ENCODE results near the gene EEFSEC.
"Not testable (repeated sequence)": the region's sequence is repeated elsewhere in the genome, so short reads cannot be mapped to it uniquely, and the experiment has no call there.

The EEFSEC gene

GRCh38 chr3:128154354-128154753 lies 1.1 kb downstream of the EEFSEC start:
- DNase-seq: not testable (repeated sequence)

DNA sequence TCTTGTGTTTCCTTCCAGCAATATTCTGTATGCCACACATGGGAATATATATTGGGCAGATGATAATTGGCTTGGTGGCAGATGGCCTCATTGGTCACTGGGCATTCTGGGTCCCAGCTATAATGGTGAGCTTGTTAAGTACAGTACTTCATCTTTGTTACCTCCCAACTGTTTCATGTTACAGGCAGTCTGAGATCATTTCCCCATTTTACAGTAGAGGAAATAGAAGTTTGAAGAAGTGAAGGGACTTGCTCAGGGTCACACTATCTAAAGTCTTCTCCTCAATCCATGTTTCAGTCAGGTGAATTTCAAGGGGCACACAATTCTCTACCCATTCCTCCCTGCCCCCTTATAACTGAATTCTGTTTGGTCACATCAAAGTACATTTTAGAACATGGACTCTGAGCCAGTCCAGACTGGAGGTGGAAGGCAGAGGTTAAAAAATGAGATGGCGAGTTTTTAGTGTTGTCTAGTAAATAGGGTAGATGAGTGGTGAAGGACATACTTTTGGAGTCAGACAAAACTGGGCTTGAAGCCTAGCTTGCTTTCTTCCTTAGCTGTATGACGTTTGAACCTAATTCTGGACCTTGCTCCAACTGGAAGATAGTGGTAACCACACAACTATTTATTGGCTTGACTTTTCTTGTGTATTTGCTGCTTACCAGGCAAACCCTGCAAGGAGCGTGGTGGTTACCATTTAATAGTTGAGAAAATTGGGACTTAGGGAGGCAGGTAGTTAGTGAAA lies 2.5 kb downstream of the EEFSEC start:
- DNase-seq: no peak

GRCh38 chr3:128160661-128161060 lies 7.4 kb downstream of the EEFSEC start:
- DNase-seq: no peak

DNA sequence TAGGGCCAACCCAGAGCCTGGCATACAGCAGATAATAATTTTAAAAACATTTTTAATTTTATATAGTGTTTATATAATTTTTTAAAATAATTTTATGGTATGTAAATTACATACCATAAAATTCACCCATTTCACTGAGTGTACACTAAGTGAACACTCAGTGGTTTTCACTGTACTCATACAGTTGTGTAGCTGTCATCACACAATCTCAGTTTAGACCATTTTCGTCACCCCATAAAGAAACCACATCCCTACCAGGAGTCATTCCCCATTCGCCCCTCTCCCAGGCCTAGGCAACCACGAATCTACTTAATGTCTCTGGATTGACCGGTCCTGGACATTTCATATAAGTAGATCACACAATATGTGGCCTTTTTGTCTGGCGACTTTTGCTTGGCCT lies 10.2 kb downstream of the EEFSEC start:
- DNase-seq: no peak

- DNase-seq: no peak
Measured at GRCh38 chr3:128166971-128167453, 13.7 kb downstream of the EEFSEC start.

DNA sequence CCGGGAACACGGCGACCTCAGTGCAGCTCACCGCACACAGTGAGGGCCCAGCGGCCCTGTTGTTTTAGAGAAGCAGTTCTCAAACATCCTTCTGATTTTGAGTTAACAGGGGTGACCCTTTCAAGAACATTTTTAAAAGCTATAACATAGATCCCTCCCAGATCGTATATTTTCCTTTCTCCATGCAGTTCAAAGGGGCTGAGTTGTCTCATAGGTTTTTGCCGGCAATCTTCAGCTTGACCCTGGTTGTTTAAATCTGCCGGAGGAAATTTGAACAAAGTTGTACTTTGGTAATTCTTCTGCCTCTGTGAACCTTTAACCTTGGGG lies 14.3 kb downstream of the EEFSEC start:
- DNase-seq: no peak

GRCh38 chr3:128167973-128168674 lies 14.8 kb downstream of the EEFSEC start:
- peak; percentile 24 for DNase-seq

- no peak for DNase-seq
Measured at GRCh38 chr3:128168836-128169235, 15.6 kb downstream of the EEFSEC start.

GRCh38 chr3:128170866-128171516 lies 17.7 kb downstream of the EEFSEC start:
- peak; percentile 85 for DNase-seq

DNA sequence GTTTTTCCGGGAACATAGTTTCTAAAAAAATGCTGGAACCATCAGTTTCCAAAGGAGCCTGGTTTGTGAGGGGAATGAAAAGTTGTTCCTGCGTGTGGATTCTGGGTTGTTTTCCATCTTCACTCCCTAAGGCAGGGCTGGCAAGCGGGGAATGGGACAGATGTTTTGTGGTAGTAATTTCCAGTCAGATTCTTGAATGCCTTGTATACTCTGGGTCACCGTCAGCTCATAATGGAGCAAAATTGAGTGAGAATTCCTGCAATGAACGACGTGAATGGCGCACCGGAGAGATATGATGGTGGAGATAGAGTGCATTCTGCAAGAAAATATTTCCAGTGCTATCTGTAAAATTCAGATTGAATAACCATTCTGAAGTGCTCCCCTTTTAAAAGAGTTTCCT lies 19.9 kb downstream of the EEFSEC start:
- no peak for DNase-seq

GRCh38 chr3:128173849-128174248 lies 20.6 kb downstream of the EEFSEC start:
- no peak for DNase-seq

DNA sequence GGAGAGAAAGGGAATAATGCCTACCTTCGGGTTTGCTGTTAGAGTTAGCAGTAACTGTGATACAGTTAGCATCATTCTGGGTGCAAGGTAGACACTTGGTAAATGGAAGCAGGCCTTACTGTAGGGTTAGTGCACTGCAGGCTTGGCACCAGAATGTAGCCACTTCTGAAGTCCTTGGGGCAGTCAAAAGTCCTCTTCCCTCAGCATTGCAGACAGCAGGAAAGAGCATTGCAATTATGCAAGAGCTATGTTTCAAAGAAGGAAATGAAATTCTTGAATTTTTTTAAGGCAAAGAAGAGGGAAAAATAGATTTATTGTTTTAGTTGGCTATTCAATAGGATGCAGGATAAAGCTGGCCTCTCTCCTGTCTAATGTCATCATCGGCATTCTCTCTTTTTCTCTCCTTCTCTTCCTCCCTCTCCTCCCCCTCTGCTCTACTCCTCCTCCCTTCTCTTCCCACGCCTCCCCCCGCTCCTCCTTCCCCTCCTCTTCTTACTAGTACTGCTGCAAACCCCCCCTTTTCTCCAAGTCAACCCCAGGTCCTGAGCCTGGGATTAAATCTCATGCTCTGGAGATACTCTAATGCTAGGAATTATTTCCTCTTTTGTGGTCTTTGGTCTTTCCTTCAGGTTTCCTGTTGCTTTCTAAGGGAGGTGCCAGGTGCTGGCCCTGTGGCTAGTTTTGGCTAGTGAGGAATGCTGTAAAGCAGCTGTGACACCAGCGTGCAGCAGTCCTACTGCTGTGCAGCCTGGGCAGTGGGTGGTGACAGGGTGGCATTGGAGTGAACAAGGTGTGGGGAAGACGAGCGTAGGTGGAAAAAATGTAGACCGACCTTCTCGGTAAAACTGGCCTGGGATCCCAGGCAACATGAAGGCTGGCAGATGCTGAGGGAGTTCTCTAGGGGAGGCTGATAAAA lies 21.7 kb downstream of the EEFSEC start:
- no peak for DNase-seq

GRCh38 chr3:128175768-128176167 lies 22.5 kb downstream of the EEFSEC start:
- no peak for DNase-seq

DNA sequence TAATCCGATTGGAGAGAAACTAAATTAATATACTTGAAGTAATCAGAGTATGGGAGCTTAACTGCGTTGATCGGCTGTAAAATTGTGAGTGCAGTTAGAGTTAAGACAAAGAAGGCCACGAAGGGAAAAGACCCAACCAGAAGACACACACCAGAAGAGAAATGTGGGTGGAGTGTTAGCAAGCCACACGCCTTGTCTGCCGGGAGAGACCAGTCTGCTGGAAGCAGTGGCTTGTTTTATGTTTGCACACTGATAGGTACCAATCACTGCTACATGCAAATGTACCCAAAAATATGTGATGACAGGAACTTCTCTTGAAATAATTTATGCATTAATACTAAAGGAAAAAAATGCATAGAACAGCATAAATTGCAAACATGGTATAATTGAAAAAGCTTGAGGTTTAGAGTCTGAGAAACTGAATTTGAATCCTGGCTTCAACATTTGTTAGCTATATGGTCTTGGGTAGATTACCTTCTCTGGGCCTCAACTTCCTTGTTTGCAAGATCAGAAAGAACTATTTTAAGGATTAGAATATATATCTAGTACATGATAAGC lies 23.1 kb downstream of the EEFSEC start:
- no peak for DNase-seq

DNA sequence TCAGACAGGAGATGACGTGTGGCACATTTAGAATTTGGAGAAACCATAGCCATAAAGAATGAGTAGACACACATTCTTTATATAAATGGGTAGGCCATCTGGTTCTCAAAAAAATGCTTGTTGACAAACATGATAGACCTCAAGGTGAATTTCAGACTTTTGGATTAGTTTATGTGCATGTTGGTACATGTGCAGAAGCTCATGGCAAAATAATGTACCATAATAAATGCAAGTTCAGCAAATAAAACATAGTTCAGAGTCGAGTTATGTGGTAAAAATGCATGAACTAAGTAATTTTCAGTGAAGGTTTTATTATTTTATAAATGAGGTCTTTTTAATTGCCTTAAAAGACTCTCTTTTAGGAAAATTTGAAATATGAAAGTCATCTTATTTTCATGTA lies 24.6 kb downstream of the EEFSEC start:
- no peak for DNase-seq

- no peak for DNase-seq
Measured at GRCh38 chr3:128178782-128179483, 25.7 kb downstream of the EEFSEC start.

- DNase-seq: no peak
Measured at GRCh38 chr3:128179484-128179819, 26.2 kb downstream of the EEFSEC start.

- DNase-seq: no peak
Measured at GRCh38 chr3:128180436-128180835, 27.2 kb downstream of the EEFSEC start.

DNA sequence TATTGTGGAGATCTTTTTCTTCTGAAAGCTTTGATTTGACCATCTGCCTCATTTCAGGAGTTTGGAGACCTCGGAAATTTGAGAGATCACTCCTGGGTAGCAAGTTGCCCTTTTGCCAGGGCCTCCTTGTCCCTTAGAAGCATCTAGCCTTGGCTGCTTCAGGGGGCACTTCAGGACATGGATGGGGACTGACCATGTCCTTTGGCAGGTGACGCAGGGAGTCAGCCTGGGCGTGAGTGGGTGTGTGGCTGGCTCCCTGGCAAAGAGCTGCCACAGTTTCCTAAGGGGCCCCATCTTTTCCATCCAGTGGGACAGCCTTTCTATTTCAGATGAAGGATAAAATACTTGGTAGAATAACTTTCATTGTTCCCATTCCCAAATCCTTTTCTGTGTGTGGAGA lies 27.6 kb downstream of the EEFSEC start:
- no peak for DNase-seq

- DNase-seq: no peak
Measured at GRCh38 chr3:128182656-128183055, 29.4 kb downstream of the EEFSEC start.

DNA sequence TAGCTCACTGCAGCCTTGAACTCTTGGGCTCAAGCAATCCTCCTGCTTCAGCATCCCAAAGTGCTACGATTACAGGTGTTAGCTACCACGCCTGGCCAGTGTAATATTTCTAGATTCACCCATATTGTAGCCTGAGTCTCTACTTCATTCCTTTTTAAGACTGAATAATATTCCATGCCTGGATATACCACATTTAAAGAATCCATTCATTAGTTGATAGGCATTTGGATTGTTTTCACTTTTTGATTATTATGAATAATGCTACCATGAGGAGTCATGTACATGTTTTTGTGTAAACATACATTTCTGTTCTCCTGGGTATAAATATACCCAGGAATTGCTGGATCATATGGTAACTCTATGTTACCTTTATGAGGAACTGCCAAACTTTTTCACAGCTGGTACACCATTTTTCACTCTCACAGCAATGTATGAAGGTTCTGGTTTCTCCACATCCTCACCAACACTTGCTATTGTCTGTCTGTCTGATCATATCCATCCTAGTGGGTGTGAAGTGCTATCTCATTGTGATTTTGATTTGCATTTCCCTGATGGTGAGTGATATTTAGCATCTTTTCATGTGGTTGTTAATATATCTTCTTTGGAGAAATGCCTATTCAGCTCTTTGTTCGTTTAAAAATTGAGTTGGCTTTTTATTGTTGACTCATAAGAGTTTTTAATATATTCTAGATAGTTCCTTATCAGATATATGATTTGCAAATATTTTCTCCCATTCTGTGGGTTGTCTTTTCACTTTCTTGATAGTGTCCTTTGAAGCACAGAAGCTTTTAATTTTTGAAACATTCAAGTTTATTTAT lies 32.6 kb downstream of the EEFSEC start:
- no peak for DNase-seq

All from NCI-H146 (cell line).